Stimulated activated naive CD8-positive, alpha-beta T cell treated with anti-CD3 and anti-CD28 coated beads, Interleukin-15, amount 100 ng/mL, for 72 hours (primary cell): ENCODE measurements around the gene A1BG.
"Not testable (repeated sequence)": the region's sequence is repeated elsewhere in the genome, so short reads cannot be mapped to it uniquely, and the experiment has no call there.

Source experiments
- ATAC-seq: fragments of 150-1000 bp; cut with Tn5 transposase; 2 replicates; pipeline ENCODE4 v1.10.0; 2021; ENCODE audit warnings: mild to moderate bottlenecking, moderate library complexity
- DNase-seq, 2 donors: peaks; one replicate each; pipeline ENCODE4 v3.0.0; 2021 to 2022
- H3K27ac Mint-ChIP-seq, 2 donors: one replicate each; pipeline ENCODE4 v1.8.0; 2022; ENCODE audit warnings: mild to moderate bottlenecking in 2 of 2, mixed read lengths in 2 of 2, moderate library complexity in 2 of 2
- H3K27me3 Mint-ChIP-seq: one replicate; pipeline ENCODE4 v1.8.0; 2022; ENCODE audit warnings: mixed read lengths
- H3K4me1 Mint-ChIP-seq: one replicate; pipeline ENCODE4 v1.8.0; 2022; ENCODE audit warnings: mild to moderate bottlenecking, mixed read lengths
- H3K4me3 Mint-ChIP-seq, 2 donors: one replicate each; pipeline ENCODE4 v1.8.0; 2022; ENCODE audit warnings: mild to moderate bottlenecking in 2 of 2, mixed read lengths in 2 of 2, moderate library complexity in 1 of 2
- H3K9me3 Mint-ChIP-seq, 2 donors: one replicate each; pipeline ENCODE4 v1.8.0; 2022; ENCODE audit warnings: mixed read lengths in 2 of 2

Gene A1BG

DNA sequence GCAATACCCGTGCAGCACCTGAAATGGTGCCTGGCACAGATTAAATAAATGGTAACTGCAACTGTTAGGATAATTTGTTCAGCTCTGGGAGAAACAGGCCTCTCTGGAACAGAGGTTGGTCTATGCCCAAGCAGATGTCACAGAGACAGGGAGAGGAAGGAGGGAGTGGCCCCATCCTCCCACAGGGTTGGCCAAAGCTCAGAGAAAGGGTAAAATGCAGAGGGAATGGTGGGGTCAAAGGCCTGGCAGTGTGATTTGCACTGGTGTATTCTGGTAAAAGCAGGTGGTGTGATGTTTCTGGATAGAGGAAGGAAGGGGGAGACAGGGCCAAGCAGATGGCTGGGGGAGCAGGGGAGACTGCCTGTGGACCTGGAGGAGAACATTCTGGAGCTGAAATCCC is 17.1 kb downstream of the A1BG start:
- peak overlapping the region in 1 of 2 donors; percentile 3 for H3K27ac Mint-ChIP-seq

DNA sequence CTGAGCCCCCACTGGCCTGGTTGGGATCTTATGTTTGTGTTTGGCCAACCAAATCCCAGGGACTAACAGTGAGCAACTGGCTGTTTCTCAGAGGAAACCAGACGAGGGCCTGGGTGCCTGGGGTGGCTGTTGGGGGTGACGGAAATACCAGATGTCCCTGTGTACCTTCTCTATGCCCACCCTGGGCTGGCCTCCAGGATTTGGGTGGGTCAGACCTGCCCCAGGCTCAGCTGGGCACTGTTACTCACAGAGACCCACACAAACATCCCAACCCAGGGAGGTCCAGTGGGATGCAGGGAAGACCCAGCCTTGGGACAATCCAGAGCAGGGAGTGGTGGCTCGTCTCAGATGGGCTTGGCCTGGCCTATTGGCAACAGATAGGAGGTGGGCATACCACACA is 17.7 kb downstream of the A1BG start:
- H3K4me3 Mint-ChIP-seq, result no peak overlapping the region
- H3K4me1 Mint-ChIP-seq, result peaks cover 13% of the 10 kb centered on the region
- DNase-seq, result no peak
- no peak overlapping the region for H3K27ac Mint-ChIP-seq
- ATAC-seq, result no peak
- no peaks in the 10 kb centered on the region for H3K9me3 Mint-ChIP-seq
- H3K27me3 Mint-ChIP-seq, result no peaks in the 10 kb centered on the region

More for the DNA sequence above, 17.1 kb downstream of the A1BG start:
- H3K4me1 Mint-ChIP-seq, result peaks cover 13% of the 10 kb centered on the region
- H3K27me3 Mint-ChIP-seq, result no peaks in the 10 kb centered on the region
- no peak overlapping the region for H3K4me3 Mint-ChIP-seq
- DNase-seq, result no peak
- no peak for ATAC-seq
- H3K9me3 Mint-ChIP-seq, result no peaks in the 10 kb centered on the region

DNA sequence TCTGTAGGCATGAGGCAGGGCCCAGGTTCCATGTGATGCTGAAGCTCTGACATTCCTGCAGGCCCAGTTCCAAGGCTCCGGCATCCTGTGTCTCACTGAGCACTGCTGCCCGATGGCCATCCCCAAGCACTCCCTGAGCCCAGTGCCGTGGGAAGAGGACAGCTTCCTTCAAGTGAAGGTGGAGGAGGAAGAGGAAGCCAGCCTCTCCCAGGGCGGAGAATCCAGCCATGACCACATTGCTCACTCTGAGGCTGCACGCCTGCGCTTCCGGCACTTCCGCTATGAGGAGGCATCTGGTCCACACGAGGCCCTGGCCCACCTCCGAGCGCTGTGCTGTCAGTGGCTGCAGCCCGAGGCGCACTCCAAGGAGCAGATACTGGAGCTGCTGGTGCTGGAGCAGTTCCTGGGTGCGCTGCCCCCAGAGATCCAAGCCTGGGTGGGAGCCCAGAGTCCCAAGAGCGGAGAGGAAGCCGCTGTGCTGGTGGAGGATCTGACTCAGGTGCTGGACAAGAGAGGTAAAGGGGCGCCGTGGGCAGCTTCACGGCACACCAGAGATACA is 18.5 kb downstream of the A1BG start:
- H3K9me3 Mint-ChIP-seq, result no peaks in the 10 kb centered on the region
- DNase-seq (no peak), ATAC-seq (no peak)
- H3K4me1 Mint-ChIP-seq, result peaks cover 8% of the 10 kb centered on the region
- H3K27me3 Mint-ChIP-seq, result no peaks in the 10 kb centered on the region
- no peak overlapping the region for H3K4me3 Mint-ChIP-seq
- H3K27ac Mint-ChIP-seq, result no peak overlapping the region

DNA sequence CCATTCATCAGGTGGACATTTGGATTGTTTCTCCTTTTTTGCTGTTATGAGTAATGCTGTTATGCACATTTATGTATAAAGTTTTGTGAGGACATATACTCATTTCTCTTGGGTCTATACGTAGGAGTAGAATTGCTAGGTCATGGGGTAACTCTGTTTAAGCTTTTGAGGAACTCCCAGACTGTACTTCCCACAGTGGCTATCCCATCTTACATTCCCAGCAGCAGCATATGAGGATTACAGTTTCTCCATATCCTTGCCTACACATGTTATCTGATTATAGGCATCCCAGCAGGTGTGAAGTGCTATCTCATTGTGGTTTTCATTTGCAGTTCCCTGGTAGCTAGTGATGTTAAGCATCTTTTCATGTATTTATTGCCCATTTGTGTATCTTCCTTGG is 20.6 kb downstream of the A1BG start:
- Mint-ChIP-seq H3K27me3 (no peaks in the 10 kb centered on the region), H3K4me3 (no peak overlapping the region), H3K4me1 (peaks cover 14% of the 10 kb centered on the region), H3K9me3 (no peaks in the 10 kb centered on the region), H3K27ac (no peak overlapping the region)
- ATAC-seq (no peak), DNase-seq (no peak)

DNA sequence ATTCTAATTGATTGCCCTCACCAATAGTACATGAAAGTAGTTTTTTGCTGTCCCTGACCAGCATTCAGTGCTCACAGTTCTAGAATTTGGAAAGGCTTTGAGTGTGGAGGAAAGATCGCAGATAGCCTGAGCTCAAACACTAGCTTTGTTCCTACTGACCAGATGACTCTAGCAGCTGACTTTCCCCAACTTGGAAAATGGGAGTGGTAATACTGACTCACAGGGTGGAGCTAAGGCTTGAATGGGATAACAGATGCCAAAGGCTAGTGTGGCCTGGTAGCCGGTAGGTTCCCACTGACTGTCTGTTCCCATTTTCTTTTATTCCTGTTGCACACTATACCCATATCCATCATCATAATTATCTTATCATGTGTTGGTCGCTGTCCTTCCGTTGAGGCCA is 22.8 kb downstream of the A1BG start:
- Mint-ChIP-seq H3K4me3 (no peak overlapping the region), H3K27me3 (no peaks in the 10 kb centered on the region), H3K4me1 (peaks cover 14% of the 10 kb centered on the region), H3K27ac (no peak overlapping the region), H3K9me3 (no peaks in the 10 kb centered on the region)
- no peak for ATAC-seq
- DNase-seq, result no peak

DNA sequence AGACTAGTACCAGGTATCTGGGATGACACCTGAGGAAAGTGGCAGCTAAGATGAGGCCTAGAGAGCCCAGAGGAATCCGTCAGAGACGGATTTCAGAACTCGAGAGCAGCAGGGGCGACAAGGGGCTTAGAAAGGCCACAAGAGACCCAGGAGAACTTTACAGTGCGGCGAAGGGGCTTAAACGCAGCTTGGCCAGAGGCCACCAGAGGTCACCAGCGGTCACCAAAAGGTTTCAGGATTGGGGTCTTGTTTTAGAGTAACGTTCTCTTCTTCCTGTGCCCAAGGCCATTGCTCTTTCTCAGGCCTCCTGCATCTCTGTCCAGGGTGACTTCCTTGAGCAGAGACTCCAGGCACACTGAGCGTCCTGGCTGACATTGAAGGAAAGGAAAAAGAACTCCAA is 24.3 kb downstream of the A1BG start:
- no peak for ATAC-seq
- Mint-ChIP-seq H3K27me3 (no peaks in the 10 kb centered on the region), H3K4me1 (peaks cover 9% of the 10 kb centered on the region), H3K4me3 (no peak overlapping the region), H3K27ac (no peak overlapping the region), H3K9me3 (no peaks in the 10 kb centered on the region)
- DNase-seq, result peak; percentile 20 to 43

DNA sequence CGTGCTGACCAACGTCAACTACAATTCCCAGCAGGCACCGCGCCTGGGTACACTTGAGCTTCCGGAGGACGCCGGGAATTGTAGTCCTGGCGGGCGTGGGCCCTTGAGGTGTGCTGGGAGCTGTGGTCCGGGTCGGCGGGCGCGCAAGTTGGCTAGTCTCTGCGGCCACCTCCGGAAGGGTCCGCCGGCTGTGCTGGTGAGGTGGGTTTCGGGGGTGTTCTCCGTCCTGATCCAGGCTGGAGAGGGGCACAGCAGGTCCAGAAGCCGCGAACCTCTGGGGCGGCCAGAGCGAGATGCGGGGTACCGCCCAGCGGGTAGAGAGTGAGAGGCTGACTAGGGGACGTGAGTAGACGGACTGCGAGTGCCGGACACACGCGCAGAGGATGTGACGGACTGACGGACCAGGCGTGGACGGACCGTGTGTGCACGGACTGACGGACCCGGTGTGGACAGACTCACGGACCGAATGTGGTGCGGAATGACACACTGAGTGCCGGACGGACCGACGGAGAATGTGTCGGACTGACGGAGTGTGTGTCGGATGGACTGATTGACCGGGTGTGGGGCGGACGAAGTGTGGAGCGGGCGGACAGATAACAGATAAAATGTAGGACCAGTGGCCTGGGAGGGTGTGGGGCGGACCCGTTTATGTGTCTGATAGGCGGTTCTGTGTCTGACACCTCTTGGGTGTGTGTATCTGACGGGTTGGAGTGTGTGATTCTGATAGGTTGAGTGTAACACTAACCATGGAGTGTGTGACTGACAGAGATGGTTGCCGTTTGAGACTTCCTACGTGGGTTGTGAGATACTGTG is 26.2 kb downstream of the A1BG start, which contains the start of gene ZSCAN22:
TSS of gene ZSCAN22 (plus strand) at position 81 of the 813 bp plus-strand sequence. CDS start 7,809 bp downstream, outside the sequence.
- Mint-ChIP-seq H3K4me3 (no peak within 1 kb of the TSS), H3K9me3 (no peaks in the 10 kb centered on the region), H3K27me3 (no peaks in the 10 kb centered on the region), H3K27ac (no peak within 1 kb of the TSS), H3K4me1 (peaks cover 9% of the 10 kb centered on the region)
- peak; percentile 82 to 87 for DNase-seq
- ATAC-seq, result peak; percentile 93

DNA sequence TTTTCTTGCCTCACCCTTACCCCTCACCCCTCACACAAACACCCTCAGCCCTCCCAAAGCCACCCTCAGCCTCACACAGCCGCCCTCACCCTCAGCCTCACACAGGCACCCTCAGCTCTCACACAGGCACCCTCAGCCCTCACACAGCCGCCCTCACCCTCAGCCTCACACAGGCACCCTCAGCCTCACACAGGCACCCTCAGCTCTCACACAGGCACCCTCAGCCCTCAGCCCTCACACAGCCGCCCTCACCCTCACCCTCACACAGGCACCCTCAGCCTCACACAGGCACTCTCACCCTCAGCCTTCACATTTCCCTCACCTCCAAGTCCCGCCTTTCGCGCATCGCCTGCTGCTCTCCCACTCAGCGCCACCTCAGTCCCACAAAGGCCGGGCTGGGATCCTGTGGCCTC is 26.8 kb downstream of the A1BG start:
- ATAC-seq, result peak; percentile 67
- H3K9me3 Mint-ChIP-seq, result no peaks in the 10 kb centered on the region
- H3K4me3 Mint-ChIP-seq, result no peak overlapping the region
- DNase-seq, result no peak
- no peak overlapping the region for H3K27ac Mint-ChIP-seq
- peaks cover 9% of the 10 kb centered on the region for H3K4me1 Mint-ChIP-seq
- no peaks in the 10 kb centered on the region for H3K27me3 Mint-ChIP-seq

DNA sequence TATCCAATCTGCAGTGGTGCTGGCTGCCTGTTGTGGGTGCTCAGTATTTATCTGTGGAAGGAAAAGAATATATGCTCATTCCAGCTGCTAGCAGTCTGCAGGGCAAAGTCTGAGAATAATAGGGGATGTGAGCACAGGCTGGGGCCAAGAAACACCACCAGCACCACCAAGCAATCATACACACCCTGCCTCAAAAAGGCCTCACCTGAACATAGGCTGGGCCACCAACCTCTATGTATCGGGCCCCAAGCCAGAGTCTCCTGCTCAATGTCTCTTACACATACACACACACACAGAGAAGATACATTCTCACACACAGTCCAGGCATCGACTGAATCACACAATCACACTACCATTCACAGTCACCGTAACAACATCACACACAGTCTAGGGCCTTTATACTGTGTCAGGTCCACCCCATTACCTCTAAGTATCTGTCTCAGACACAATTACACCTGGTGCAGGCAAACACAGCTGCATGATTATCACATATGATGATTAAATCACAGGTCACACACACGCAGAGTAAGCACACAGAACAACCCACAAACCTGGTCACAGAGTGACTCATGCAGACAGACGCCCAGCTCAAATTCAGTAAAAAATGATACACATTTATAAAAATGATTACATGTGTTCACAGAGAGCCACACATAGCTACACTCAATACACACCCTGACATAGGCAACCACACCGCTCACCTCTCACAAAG is 27.8 kb downstream of the A1BG start:
- Mint-ChIP-seq H3K4me3 (no peak overlapping the region), H3K4me1 (peaks cover 9% of the 10 kb centered on the region), H3K27me3 (no peaks in the 10 kb centered on the region), H3K9me3 (no peaks in the 10 kb centered on the region), H3K27ac (no peak overlapping the region)
- ATAC-seq, result no peak
- DNase-seq, result no peak

DNA sequence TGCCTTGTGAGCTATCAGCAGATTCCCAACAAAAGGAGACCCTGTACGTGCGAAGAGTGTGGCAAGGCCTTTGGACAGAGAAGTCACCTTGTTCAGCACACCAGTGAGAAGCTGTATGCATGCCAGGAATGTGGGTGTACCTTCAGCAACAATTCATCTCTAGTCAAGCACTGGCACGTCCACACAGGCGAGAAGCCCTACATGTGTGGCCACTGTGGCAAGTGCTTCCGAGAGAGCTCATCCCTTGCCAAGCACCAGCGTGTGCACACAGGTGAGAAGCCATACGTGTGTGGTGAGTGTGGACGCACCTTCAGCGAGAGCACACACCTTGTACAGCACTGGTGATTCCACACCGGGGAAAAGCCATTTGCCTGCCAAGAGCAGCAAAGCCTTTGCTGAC is 34.1 kb downstream of the A1BG start:
- ATAC-seq, result no peak
- no peaks in the 10 kb centered on the region for H3K4me1 Mint-ChIP-seq

DNA sequence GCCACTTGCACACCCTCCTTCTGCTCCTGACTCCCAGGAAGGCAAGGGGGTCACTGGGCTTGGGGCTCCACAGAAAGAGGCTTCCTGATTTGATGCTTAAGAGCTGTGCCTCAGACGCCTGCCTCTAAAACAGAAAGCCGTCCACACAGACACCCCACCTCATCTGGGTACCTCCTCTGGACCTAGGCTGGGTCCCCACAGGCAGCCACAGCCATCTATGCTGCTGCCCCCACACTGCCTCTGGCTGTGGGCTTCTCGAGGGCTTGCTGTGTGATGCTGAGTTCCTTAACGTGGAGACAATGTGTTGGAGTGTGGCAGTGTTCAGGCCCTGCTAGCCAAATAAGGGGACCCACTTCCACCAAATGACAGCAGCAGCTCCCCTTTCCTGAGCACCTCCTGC is 35.0 kb downstream of the A1BG start:
- Mint-ChIP-seq H3K4me3 (no peak overlapping the region), H3K27ac (no peak overlapping the region), H3K4me1 (no peaks in the 10 kb centered on the region), H3K9me3 (no peaks in the 10 kb centered on the region), H3K27me3 (no peaks in the 10 kb centered on the region)
- DNase-seq (no peak), ATAC-seq (no peak)

More for the DNA sequence above, 34.1 kb downstream of the A1BG start:
- Mint-ChIP-seq H3K27ac (no peak overlapping the region), H3K4me3 (no peak overlapping the region), H3K9me3 (no peaks in the 10 kb centered on the region), H3K27me3 (no peaks in the 10 kb centered on the region)
- DNase-seq, result no peak

DNA sequence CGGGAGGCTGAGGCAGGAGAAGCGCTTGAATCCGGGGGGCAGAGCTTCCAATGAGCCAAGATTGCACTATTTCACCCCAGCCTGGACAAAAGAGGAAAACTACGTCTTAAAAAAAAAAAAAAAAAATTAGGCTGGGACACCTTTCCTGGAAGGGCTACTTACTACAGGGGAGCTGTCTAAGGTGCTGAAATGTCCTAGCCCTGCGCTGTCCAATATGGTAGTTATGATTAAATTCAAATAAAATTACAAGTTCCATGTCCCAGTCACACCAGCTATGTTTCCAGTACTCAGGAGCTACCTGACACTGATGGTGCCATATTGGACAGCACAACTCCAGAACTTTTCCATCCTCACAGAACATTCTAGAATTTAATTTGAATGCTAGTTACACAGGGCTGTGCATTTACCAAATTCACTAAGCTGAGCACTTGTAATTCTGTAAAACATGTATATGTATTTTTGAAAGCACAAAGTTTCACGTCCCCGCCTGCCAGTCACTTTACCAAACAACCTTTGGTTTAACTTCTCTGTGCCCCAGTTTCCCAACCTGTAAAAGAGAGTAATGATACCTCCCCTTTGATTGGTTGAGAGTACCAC is 35.7 kb downstream of the A1BG start:
- ATAC-seq (no peak), DNase-seq (no peak)
- Mint-ChIP-seq H3K27ac (no peak overlapping the region), H3K4me1 (no peaks in the 10 kb centered on the region), H3K4me3 (no peak overlapping the region), H3K9me3 (no peaks in the 10 kb centered on the region), H3K27me3 (no peaks in the 10 kb centered on the region)

DNA sequence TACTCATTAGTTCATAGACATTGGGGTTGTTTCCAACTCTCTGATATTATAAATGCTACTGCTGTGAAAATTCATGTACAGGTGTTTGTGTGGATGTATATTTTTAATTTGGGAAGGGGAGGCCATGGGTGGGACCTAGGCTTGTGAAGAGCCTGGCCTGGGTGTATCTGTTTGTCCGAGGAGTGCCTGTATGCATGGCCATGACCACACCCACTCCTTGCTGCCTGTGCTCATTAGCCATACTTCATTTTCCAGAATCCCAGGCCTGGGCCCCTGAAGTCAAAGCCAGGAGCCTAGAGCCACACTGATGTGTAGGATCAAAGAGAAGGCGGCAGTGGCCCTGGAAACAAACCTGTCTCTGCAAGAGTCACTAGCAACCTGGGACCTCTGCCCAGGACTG is 37.7 kb downstream of the A1BG start:
- ATAC-seq, result no peak
- DNase-seq, result no peak
- no peaks in the 10 kb centered on the region for H3K27me3 Mint-ChIP-seq
- no peaks in the 10 kb centered on the region for H3K9me3 Mint-ChIP-seq
- peaks cover 4% of the 10 kb centered on the region for H3K4me1 Mint-ChIP-seq
- H3K27ac Mint-ChIP-seq, result no peak overlapping the region
- H3K4me3 Mint-ChIP-seq, result no peak overlapping the region

DNA sequence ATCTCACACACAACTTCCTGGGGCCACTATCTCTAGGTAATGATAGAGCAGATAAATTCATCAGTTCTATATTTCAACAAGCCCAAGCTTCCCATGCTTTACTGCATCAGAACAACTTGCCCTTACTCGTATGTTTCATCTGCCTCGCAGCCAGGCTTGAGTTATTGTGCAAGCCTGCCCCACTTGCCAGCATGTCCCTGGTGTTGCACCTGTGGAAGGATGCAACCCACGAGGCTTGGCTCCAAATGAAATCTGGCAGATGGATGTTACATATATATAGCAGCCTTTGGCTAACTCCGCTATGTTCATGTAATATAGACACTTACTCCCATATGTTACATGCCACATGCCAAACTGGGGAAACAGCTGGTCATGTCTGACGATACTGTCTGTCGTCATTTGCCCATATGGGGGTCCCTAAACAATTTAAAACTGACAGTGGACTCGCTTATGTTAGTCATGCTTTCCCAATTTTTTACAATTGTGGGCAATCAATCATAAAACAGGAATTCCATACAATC is 41.9 kb downstream of the A1BG start:
- no peak for DNase-seq
- peaks cover 43% of the 10 kb centered on the region for H3K4me1 Mint-ChIP-seq
- no peak for ATAC-seq
- H3K27me3 Mint-ChIP-seq, result no peaks in the 10 kb centered on the region
- H3K4me3 Mint-ChIP-seq, result no peak overlapping the region
- H3K9me3 Mint-ChIP-seq, result no peaks in the 10 kb centered on the region
- no peak overlapping the region for H3K27ac Mint-ChIP-seq

DNA sequence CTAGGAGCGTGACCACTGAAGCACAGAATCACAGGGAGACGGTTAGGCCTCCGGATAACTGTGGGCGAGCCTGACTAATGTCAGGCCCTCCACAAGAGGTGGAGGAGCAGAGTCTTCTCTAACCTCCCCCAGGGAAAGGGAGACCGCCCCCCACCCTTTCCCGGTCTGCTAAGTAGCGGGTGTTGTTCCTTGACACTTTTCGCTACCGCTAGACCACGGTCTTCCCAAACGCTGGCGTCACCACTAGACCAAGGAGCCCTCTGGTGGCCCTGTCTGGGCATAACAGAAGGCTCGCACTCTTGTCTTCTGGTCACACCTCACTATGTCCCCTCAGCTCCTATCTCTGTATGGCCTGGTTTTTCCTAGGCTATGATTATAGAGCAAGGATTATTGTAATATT is 42.6 kb downstream of the A1BG start:
- Mint-ChIP-seq H3K4me1 (peaks cover 50% of the 10 kb centered on the region), H3K27ac (peak overlapping the region in 1 of 2 donors; percentile 59)
- not testable (repeated sequence) for H3K9me3 Mint-ChIP-seq, H3K4me3 Mint-ChIP-seq, ATAC-seq, H3K27me3 Mint-ChIP-seq, DNase-seq
